ENCODE measurements around the gene WEE2.

DNA sequence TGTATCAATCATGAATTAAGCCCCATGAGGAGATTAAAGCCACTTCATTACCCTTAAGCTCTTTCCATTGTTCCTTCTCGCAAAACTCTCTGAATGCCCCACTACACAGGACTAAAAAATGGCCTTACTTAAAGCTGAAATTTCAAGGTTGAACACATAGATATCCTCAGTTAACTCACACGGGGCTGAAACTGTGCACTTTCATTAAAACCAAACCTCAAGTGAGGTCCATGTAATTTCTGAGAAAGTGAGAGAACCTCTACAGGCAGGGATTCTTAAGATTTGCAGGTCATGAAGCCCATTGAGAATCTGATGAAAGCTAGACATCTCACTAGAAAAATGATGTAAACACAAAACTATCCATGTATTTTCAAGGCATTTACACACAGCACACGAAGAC lies 22.1 kb upstream of the WEE2 start:
- TF ChIP-seq, protein P1, sequence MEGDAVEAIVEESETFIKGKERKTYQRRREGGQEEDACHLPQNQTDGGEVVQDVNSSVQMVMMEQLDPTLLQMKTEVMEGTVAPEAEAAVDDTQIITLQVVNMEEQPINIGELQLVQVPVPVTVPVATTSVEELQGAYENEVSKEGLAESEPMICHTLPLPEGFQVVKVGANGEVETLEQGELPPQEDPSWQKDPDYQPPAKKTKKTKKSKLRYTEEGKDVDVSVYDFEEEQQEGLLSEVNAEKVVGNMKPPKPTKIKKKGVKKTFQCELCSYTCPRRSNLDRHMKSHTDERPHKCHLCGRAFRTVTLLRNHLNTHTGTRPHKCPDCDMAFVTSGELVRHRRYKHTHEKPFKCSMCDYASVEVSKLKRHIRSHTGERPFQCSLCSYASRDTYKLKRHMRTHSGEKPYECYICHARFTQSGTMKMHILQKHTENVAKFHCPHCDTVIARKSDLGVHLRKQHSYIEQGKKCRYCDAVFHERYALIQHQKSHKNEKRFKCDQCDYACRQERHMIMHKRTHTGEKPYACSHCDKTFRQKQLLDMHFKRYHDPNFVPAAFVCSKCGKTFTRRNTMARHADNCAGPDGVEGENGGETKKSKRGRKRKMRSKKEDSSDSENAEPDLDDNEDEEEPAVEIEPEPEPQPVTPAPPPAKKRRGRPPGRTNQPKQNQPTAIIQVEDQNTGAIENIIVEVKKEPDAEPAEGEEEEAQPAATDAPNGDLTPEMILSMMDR (IDR thresholded peaks at IDR 0.05), result no peak
- no peak for TF ChIP-seq POLR2A (IDR thresholded peaks at IDR 0.05)

Measured in breast epithelium (tissue), 3 donors.